Measurements from ENCODE around the gene TMEM212. TPM values are rescaled to one million over a fixed set of nuclear protein-coding genes. Genes with fewer than 3 reads are reported as not detected.

TMEM212 gene
- total RNA-seq (2022; extraction: Qiagen RNA extraction; ENCODE audit: low read depth) = not detected in 5 replicates

DNA sequence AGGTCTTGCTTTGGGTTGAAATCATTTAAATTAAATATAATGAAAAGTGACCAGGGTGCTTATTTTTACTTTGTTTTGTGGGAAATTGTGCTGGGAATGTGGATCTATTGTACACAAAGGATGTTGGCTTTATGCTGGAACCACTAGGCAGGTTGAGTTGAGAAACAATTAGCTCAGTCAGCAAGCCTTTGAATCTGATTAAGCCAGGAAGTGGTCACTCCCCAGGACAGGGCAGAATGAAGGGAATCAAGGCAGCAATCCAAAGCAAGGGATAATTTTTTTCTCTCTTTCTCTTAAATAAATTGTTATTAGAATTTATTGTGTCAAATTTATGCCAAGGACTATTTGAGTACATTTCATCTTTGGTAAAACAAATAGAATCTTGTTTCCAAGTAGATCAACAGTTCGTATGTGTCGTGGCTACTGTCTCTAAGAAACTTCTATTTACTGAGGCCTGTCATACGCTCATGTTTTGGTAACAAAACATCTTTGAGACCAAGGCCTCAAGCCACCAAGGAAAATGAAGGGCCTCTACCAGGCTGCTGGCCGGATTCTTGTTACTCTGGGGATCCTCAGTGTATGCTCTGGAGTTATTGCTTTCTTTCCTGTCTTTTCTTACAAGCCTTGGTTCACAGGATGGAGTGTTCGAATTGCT is at the start of gene TMEM212:
Gene TMEM212 (plus strand): TSS at position 486 of the 655 bp plus-strand sequence. CDS start 35 bp downstream, at position 521.

DNA sequence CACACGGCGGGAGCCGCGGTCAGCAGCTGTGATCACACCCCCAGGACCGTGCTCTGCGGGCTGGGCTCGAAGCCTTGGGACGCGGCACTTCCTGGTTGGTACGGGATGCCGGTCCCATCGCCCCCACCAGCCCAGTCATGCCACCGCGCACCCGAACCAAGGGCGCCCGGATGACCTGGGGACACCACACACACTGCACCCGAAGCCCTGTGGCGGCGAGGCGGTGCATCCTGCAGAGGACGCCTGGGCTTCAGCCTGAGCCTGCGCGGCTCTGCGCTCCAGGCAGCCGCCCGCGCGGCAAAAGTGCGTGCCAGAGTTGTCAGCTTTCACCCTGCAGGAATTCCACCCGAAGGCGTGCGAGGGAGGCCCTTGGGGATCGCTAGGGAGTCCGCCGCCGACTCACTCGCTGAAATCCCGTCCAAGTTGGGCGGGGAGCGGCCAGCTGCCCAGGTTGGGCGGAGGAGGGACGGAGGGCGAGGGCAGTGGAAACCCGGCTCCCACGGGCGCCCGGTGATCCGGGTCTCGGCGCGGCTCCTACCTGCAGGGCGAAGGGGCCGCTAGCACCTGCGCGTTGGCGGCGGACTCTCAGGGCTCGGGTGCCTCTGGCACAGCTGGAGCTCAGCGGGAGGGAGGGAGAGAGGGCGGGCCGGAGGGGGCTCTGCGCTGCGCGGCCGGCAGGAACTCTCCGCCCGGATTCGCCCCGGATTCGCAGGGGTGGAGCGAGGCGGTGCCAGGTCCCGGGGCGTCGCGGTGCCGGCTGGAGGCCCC is 33.1 kb upstream of the TMEM212 start, which contains the start of gene PLD1:
Gene PLD1 (minus strand): TSS at position 623 of the 768 bp plus-strand sequence. CDS start 72,432 bp downstream, outside the sequence.

Other genes with a start within 250 kb of the TMEM212 start
- 7.2 to 9.6 TPM (median 8.4 TPM) in 5 replicates for gene PLD1, start 32.9 kb upstream of the TMEM212 start, total RNA-seq (2022; extraction: Qiagen RNA extraction; ENCODE audit: low read depth)
- 22.3 to 37.2 TPM (median 31.8 TPM) in 5 replicates for gene FNDC3B, start 196.2 kb downstream of the TMEM212 start, total RNA-seq (2022; extraction: Qiagen RNA extraction; ENCODE audit: low read depth)

All from A549 treated with CpdA at 1 μM for 4 hours (cell line).